Epithelial cell of esophagus (primary cell): ENCODE data around the gene DNPH1.

Source experiments
- DNase-seq: peaks from one replicate; pipeline ENCODE4 v3.0.0; 2010; ENCODE audit warnings: low read depth
- H3K4me3 ChIP-seq: 2 replicates; pipeline ENCODE4 v1.5.1; 2011; ENCODE audit warnings: mild to moderate bottlenecking, low read length, control low read depth
- TF ChIP-seq, protein P1 (sequence below): IDR thresholded peaks from 2 replicates; pipeline ENCODE4 v1.5.1; 2011; ENCODE audit warnings: low read depth, mild to moderate bottlenecking, low read length, control low read depth, inconsistent platforms; ENCODE audit not compliant: insufficient read depth; ENCODE audit errors: missing control alignments

DNPH1 gene

DNA sequence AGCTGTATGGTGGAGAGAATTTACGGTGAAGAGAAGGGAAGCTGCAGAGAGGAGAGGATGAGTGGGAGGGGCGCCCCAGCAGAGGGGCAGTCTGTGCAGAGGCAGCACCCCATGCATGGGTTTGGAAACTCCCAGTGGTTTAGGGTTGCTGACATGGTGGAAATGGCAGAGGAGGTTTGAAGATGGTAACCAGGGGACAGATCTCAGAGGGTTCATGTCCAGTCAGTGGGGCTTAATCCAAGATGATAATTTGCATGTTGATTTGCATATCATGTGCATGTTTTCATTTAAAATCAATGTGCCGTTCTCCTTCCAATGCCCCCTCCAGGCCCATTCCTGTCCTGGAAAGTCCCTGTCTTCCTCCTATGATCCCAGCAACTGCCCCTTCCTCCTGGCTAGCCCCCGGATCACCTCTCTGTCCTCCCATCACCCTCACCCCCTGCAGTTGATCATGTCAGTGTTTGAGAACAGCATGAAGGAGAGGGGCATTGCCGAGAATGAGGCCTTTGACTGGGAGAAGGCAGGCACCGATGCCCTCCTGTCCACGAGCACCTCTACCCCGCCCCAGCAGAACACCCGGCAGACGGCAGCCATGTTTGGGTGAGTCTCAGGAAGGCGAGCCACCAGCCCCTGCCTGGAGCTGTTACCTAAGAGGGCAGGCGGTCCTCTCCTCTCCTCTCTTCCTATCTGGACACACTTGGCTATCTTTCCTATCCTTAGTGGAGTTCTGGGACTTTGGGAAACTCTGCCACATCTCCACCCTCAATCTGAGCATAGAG, 28.3 kb upstream of the DNPH1 start:
- H3K4me3 ChIP-seq: no peak overlapping the region
- DNase-seq: no peak

DNA sequence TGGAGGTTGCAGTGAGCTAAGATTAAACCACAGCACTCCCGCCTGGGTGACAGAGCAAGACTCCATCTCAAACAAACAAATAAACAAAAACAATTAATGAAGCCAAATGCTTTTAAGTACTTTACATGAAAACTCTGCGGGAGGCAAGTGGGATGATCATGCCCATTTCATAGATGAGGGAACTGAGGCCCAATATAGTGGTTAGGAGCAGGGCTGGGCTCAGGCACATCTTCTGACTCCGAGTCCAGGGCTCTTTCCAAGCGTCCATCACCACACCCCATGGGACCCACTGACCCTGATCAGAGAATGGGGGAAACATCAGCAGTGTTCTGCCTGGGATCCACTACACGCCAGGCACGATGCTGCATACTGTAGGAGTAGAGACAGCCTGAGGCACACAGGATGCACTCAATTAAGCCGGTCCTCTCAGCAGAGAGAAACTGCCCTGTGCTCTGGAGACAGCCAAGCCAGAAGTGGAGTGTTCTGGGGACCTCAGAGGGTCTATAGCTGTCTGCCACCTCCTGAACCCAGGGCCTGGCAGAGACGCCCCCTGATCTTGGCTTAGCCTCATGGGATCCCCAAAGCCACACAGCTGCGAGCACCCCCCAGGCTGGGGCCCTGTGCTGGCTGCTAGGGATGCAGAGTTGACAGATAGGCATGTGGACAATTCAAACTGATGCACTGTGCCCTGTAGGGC, 27.5 kb upstream of the DNPH1 start:
- TF ChIP-seq, protein P1, sequence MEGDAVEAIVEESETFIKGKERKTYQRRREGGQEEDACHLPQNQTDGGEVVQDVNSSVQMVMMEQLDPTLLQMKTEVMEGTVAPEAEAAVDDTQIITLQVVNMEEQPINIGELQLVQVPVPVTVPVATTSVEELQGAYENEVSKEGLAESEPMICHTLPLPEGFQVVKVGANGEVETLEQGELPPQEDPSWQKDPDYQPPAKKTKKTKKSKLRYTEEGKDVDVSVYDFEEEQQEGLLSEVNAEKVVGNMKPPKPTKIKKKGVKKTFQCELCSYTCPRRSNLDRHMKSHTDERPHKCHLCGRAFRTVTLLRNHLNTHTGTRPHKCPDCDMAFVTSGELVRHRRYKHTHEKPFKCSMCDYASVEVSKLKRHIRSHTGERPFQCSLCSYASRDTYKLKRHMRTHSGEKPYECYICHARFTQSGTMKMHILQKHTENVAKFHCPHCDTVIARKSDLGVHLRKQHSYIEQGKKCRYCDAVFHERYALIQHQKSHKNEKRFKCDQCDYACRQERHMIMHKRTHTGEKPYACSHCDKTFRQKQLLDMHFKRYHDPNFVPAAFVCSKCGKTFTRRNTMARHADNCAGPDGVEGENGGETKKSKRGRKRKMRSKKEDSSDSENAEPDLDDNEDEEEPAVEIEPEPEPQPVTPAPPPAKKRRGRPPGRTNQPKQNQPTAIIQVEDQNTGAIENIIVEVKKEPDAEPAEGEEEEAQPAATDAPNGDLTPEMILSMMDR: no peak
- DNase-seq: no peak
- H3K4me3 ChIP-seq: no peak overlapping the region

More for the DNA sequence above, 28.3 kb upstream of the DNPH1 start:
- TF ChIP-seq, protein P1: no peak

DNA sequence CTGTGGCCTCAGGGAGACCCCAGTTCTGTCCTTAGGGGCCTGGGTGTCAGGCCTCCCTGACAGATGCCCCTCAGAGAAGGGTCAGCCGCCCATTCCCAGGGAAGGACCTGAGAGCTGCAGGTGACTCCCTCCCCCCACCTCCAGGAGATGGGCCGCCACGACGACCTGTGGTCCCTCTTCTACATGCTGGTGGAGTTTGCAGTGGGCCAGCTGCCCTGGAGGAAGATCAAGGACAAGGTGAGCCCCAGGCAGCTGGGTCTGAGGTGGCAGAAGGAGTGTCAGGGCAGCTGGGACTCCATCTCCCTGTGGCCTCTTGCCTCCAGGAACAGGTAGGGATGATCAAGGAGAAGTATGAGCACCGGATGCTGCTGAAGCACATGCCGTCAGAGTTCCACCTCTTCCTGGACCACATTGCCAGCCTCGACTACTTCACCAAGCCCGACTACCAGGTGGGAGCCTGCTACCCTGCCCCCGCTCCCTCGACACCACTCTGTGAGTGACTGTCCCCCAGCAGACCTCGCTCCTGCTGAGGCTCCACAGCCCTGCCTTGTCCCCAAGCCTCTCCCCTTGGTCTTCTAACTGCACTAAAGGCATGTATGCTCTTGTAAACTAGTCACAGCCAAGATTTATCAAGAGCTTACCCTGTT, 26.2 kb upstream of the DNPH1 start:
- no peak for DNase-seq
- TF ChIP-seq, protein P1: no peak
- no peak overlapping the region for H3K4me3 ChIP-seq

DNA sequence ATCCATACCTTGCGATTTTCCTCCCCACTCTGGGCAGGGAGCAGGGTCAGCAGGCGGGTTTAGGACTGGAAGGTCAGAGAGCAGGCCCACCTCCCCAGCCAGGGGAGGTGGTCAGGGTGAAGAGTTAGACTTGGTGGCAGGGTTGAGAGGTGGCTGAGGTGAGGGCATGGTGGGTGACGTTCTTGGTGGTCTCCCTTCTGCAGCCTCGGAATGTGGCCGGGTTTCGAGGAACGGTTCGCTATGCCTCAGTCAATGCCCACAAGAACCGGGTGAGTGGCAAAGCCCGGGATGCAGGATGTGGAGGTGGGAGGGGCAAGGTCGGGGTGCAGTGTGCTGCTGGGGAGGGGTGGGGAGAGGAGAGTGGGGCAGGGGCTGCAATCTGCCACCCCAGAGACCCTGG, 25.6 kb upstream of the DNPH1 start:
- no peak for DNase-seq
- TF ChIP-seq, protein P1: no peak
- no peak overlapping the region for H3K4me3 ChIP-seq

DNA sequence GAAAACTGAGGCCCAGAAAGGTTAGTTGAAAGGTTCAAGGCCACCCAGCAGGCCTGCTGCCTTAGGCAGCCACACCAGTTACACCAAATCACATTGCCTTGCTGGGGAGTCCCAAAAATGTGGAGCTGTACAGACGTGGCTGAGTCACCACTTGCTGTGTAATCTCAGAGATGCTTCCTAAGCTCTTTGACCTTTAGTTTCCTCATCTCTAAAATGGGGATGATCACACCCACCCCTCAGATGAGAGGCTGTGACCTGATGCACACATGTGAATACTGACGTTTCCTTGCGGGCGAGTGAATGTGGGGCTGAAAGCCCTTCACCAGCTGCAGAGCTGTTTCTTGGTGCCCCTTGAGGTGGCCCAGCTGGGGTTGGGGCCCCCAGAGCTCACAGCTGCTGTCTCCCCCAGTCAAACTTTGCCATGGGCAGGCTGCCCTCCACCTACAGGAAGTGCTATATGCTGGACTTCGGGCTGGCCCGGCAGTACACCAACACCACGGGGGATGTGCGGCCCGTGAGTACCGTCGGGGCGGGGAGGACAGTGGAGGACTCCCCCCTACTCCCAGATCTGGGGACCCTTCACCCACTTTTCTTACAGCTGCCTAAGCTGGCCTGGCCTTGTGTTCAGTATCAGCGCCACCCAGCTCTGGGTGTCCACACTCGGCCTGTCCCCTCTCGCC, 25.0 kb upstream of the DNPH1 start:
- peak; percentile 35 for DNase-seq
- TF ChIP-seq, protein P1: no peak
- no peak overlapping the region for H3K4me3 ChIP-seq

DNA sequence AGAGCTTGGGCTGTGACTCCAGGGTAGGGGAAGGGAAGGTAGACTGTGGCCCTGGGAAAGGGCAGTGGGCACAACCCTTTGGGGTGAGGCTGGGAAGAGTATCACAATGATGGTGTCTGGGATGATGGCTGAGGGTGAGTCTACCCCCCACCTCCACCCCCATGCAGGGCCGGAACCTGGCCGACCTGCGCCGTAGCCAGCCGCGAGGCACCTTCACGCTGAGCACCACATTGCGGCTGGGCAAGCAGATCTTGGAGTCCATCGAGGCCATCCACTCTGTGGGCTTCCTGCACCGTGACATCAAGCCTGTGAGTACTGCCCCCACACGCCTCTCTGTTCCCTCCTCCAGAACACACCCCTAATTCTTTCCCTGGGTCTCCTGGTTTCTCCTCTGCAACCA, 24.1 kb upstream of the DNPH1 start:
- no peak overlapping the region for H3K4me3 ChIP-seq
- no peak for DNase-seq
- TF ChIP-seq, protein P1: no peak
